Measurements from ENCODE around the gene SVOP. TPM values are rescaled to one million over a fixed set of nuclear protein-coding genes. Genes with fewer than 3 reads are reported as not detected.

SVOP gene
- total RNA-seq, 1 donor from 2014 or later = not detected

DNA sequence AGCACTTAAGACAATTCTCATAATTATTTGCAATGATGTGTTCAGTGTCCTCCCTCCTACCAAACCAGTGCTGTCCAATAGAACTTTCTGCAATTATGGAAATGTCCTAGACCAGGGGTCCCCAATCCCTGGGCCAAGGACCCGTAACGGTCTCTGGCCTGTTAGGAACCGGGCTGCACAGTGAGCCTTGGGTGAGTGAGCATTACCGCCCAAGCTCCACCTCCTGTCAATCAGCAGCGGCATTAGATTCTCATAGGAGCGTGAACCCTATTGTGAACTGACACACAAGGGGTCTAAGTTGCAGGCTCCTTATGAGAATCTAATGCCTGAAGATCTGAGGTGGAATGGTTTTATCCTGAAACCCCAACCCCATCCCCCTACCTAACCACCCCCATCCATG lies 3.9 kb downstream of the SVOP start:
- Mint-ChIP-seq H3K36me3 (ENCODE audit: low read depth, unreplicated experiment) (no peaks in the 10 kb centered on the region), H3K27ac (ENCODE audit: unreplicated experiment) (no peak overlapping the region), H3K27me3 (ENCODE audit: low read depth, unreplicated experiment) (peaks cover 7% of the 10 kb centered on the region), H3K4me3 (ENCODE audit: unreplicated experiment) (no peak overlapping the region), H3K9me3 (ENCODE audit: unreplicated experiment) (no peaks in the 10 kb centered on the region), H3K4me1 (ENCODE audit: low read depth, unreplicated experiment) (peaks cover 4% of the 10 kb centered on the region)
- FAIRE-seq (no peak), DNase-seq (ENCODE audit: low read depth) (no peak)
- TF ChIP-seq CTCF (IDR thresholded peaks at IDR 0.05; ENCODE audit: insufficient read depth, low read depth, low read length) (no peak), EZH2 (IDR thresholded peaks at IDR 0.05; ENCODE audit: insufficient read depth, low read length) (no peak)
- Histone ChIP-seq H3K36me3 (ENCODE audit: insufficient read depth, low read length) (no peaks in the 10 kb centered on the region), H3K27ac (ENCODE audit: low read depth, low read length) (no peak overlapping the region), H3K79me2 (ENCODE audit: insufficient read depth, low read length) (no peaks in the 10 kb centered on the region), H3K9me3 (ENCODE audit: insufficient read depth, low read depth, low read length) (no peaks in the 10 kb centered on the region), H3K4me2 (ENCODE audit: low read length) (no peak overlapping the region), H2AFZ (ENCODE audit: low read depth, low read length) (no peak overlapping the region), H3K27me3 (ENCODE audit: insufficient read depth, low read length) (no peaks in the 10 kb centered on the region), H4K20me1 (ENCODE audit: insufficient read depth, low read length) (no peaks in the 10 kb centered on the region), H3K9ac (ENCODE audit: low read length) (no peak overlapping the region), H3K4me3 (ENCODE audit: insufficient read depth, low read depth, low read length) (no peak overlapping the region), H3K4me1 (ENCODE audit: insufficient read depth, low read length) (no peaks in the 10 kb centered on the region)

DNA sequence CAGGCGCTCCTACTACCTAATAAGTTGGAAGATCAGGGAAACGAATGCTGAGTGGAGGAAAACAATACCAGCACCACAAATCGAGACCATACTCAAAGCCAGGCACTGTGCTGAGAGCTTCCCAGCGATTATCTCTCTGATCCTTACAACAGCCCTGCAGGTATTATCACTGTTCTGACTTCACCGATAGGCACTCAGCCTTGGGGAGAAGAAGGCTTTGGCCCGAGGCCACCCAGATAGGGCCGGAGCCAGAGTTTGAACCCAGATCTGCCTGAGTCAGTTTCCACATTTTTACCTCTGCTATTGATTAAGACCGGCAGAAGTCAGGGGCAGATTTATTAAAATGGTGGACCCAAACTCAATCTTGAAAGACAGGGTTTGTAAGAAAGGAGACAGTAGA lies 4.9 kb downstream of the SVOP start:
- Histone ChIP-seq H3K79me2 (ENCODE audit: insufficient read depth, low read length) (no peaks in the 10 kb centered on the region), H3K36me3 (ENCODE audit: insufficient read depth, low read length) (no peaks in the 10 kb centered on the region), H4K20me1 (ENCODE audit: insufficient read depth, low read length) (no peaks in the 10 kb centered on the region), H3K4me2 (ENCODE audit: low read length) (no peak overlapping the region), H3K9me3 (ENCODE audit: insufficient read depth, low read depth, low read length) (no peaks in the 10 kb centered on the region), H3K27me3 (ENCODE audit: insufficient read depth, low read length) (peaks cover 4% of the 10 kb centered on the region), H3K4me3 (ENCODE audit: insufficient read depth, low read depth, low read length) (no peak overlapping the region), H3K4me1 (ENCODE audit: insufficient read depth, low read length) (no peaks in the 10 kb centered on the region), H2AFZ (ENCODE audit: low read depth, low read length) (no peak overlapping the region), H3K27ac (ENCODE audit: low read depth, low read length) (no peak overlapping the region), H3K9ac (ENCODE audit: low read length) (no peak overlapping the region)
- TF ChIP-seq CTCF (IDR thresholded peaks at IDR 0.05; ENCODE audit: insufficient read depth, low read depth, low read length) = no peak
- no peak for TF ChIP-seq EZH2 (IDR thresholded peaks at IDR 0.05; ENCODE audit: insufficient read depth, low read length)
- Mint-ChIP-seq H3K36me3 (ENCODE audit: low read depth, unreplicated experiment) (no peaks in the 10 kb centered on the region), H3K4me1 (ENCODE audit: low read depth, unreplicated experiment) (peaks cover 4% of the 10 kb centered on the region), H3K27ac (ENCODE audit: unreplicated experiment) (no peak overlapping the region), H3K27me3 (ENCODE audit: low read depth, unreplicated experiment) (peaks cover 7% of the 10 kb centered on the region), H3K9me3 (ENCODE audit: unreplicated experiment) (no peaks in the 10 kb centered on the region), H3K4me3 (ENCODE audit: unreplicated experiment) (no peak overlapping the region)
- FAIRE-seq (no peak), DNase-seq (ENCODE audit: low read depth) (no peak)

GRCh38 chr12:109014984-109015765 lies 5.7 kb downstream of the SVOP start:
- Mint-ChIP-seq H3K27me3 (ENCODE audit: low read depth, unreplicated experiment) (peaks cover 7% of the 10 kb centered on the region), H3K4me3 (ENCODE audit: unreplicated experiment) (no peak overlapping the region), H3K27ac (ENCODE audit: unreplicated experiment) (no peak overlapping the region), H3K9me3 (ENCODE audit: unreplicated experiment) (no peaks in the 10 kb centered on the region), H3K4me1 (ENCODE audit: low read depth, unreplicated experiment) (no peaks in the 10 kb centered on the region), H3K36me3 (ENCODE audit: low read depth, unreplicated experiment) (no peaks in the 10 kb centered on the region)
- FAIRE-seq = no peak
- no peak overlapping the region for H3K4me2 ChIP-seq (ENCODE audit: low read length)
- H3K36me3 ChIP-seq (ENCODE audit: insufficient read depth, low read length) = no peaks in the 10 kb centered on the region
- H3K79me2 ChIP-seq (ENCODE audit: insufficient read depth, low read length) = no peaks in the 10 kb centered on the region
- H3K9me3 ChIP-seq (ENCODE audit: insufficient read depth, low read depth, low read length) = no peaks in the 10 kb centered on the region
- TF ChIP-seq CTCF (IDR thresholded peaks at IDR 0.05; ENCODE audit: insufficient read depth, low read depth, low read length) (no peak), EZH2 (IDR thresholded peaks at IDR 0.05; ENCODE audit: insufficient read depth, low read length) (no peak)
- no peaks in the 10 kb centered on the region for H4K20me1 ChIP-seq (ENCODE audit: insufficient read depth, low read length)
- H2AFZ ChIP-seq (ENCODE audit: low read depth, low read length) = no peak overlapping the region
- peaks cover 4% of the 10 kb centered on the region for H3K27me3 ChIP-seq (ENCODE audit: insufficient read depth, low read length)
- DNase-seq (ENCODE audit: low read depth) = no peak
- no peak overlapping the region for H3K27ac ChIP-seq (ENCODE audit: low read depth, low read length)
- no peak overlapping the region for H3K9ac ChIP-seq (ENCODE audit: low read length)
- H3K4me3 ChIP-seq (ENCODE audit: insufficient read depth, low read depth, low read length) = no peak overlapping the region
- H3K4me1 ChIP-seq (ENCODE audit: insufficient read depth, low read length) = no peaks in the 10 kb centered on the region

All from astrocyte (in vitro differentiated cells and primary cell).